Measurements from ENCODE around the gene SYT1.

- TF ChIP-seq CTCF (IDR thresholded peaks at IDR 0.05; ENCODE audit: low read depth, low read length) = no peak
- no peak for TF ChIP-seq POLR2A (IDR thresholded peaks at IDR 0.05; ENCODE audit: extremely low read depth, insufficient read length)
- TF ChIP-seq MAX (IDR thresholded peaks at IDR 0.05; ENCODE audit: low read depth, low read length) = no peak
Observed at GRCh38 chr12:79227646-79228045, 363.1 kb downstream of the SYT1 start.
